Activated CD4-positive, alpha-beta T cell treated with anti-CD3 and anti-CD28 coated beads, Interleukin-2, amount 10 ng/mL, durations not matched to agents 24 days and 14 days (primary cell): ENCODE data around the gene ALK. TPM values are rescaled to one million over a fixed set of nuclear protein-coding genes. Genes with fewer than 3 reads are reported as not detected.

ENCODE experiments used
- DNase-seq: peaks from one replicate; pipeline ENCODE4 v3.0.0; 2022
- H3K27ac Mint-ChIP-seq: one replicate; pipeline ENCODE4 v1.8.0; 2022; ENCODE audit warnings: mild to moderate bottlenecking, mixed read lengths
- H3K27me3 Mint-ChIP-seq: one replicate; pipeline ENCODE4 v1.8.0; 2022; ENCODE audit warnings: mixed read lengths
- H3K36me3 Mint-ChIP-seq: one replicate; pipeline ENCODE4 v1.8.0; 2022; ENCODE audit warnings: low read depth, mild to moderate bottlenecking, mixed read lengths
- H3K4me1 Mint-ChIP-seq: one replicate; pipeline ENCODE4 v1.8.0; 2021; ENCODE audit warnings: mixed read lengths
- H3K4me3 Mint-ChIP-seq: one replicate; pipeline ENCODE4 v1.8.0; 2022; ENCODE audit warnings: mild to moderate bottlenecking, moderate library complexity, mixed read lengths
- H3K9me3 Mint-ChIP-seq: one replicate; pipeline ENCODE4 v1.8.0; 2021; ENCODE audit warnings: mixed read lengths
- intact Hi-C: fragments of 100-400 bp; cut with micrococcal nuclease; formaldehyde crosslinking; loops from one replicate; pipeline ENCODE4 v1.15.1; 2023
- total RNA-seq: library from RNA; stranded (reverse); gene quantifications from 2 replicates; pipeline ENCODE4 v1.2.3, GENCODE V29; 2022

Gene ALK
- total RNA-seq, 1 donor from 2014 or later, result not detected

DNA sequence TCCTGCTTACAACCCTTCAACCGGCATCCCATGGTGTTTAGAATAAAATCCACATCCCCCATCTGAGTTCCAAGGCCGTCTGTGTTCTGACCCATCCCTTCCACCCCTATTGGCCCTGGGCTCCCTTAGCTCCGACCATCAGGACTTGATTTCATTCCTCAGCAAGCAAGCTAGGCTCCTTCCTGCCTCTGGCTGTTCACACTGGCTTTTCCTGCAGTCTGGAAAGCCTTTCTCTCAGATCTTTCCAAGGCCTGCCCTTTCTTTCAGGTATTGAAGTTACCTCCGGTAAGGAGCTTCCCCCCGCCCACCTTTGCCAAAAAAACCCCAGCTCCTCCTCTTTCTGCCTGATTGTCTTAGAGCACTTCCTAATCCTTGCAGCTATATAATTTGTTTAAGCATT lies 719.4 kb downstream of the ALK start:
- no peaks in the 10 kb centered on the region for H3K27me3 Mint-ChIP-seq
- intact Hi-C loops, result no loop called here
- H3K9me3 Mint-ChIP-seq, result no peaks in the 10 kb centered on the region
- DNase-seq, result no peak
- H3K4me3 Mint-ChIP-seq, result no peak overlapping the region
- no peaks in the 10 kb centered on the region for H3K4me1 Mint-ChIP-seq
- no peak overlapping the region for H3K27ac Mint-ChIP-seq
- H3K36me3 Mint-ChIP-seq, result no peaks in the 10 kb centered on the region

DNA sequence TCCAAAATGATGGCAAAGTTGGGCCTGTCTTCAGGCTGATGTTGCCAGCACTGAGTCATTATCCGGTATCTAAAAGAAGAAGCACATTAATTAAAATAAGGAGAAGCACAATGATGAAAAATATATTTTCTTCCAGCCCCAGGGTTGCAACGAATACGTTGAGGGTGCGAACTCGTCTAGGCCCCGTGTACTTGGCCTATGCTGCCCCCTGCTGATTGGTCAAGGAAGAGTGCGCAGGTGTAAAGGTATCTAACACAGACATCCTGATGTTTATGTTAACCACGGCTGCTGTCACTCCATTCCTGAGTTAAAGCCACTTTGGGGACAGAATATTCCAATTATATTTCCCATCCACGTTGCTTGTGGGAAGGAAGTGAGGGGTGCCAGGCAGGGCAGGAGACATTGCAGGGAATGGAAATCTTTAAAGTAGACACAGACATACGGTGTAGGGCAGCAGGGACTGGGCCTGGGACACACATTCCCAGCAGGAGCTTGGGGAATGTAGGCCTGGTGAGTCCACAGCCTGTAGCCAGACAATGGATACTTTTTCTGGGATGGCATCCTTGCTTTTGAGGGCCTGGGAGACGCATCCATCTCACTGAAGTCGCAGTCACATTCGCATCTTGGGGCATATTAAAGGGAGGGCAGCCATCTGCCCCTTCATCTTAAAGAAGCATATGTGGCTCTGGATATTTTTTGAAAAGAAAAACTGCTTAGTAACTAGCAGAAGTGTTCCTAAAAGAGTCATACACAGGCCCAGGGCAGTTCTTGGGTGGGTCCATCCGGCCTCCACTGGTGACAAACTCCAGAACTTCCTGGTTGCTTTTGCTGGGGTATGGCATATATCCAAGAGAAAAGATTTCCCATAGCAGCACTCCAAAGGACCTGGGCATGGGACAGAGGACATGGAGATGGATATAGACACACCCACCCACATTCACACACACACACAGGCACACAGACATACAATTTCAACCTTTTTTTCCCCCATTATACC lies 724.3 kb downstream of the ALK start:
- no peaks in the 10 kb centered on the region for H3K36me3 Mint-ChIP-seq
- no peaks in the 10 kb centered on the region for H3K27me3 Mint-ChIP-seq
- H3K4me3 Mint-ChIP-seq, result no peak overlapping the region
- intact Hi-C loops, result loop anchor here (1.0 to 5.0 kb wide), 2 partner anchors 239 to 375 kb away; no protein-coding TSS in a partner anchor
- no peak overlapping the region for H3K27ac Mint-ChIP-seq
- H3K9me3 Mint-ChIP-seq, result no peaks in the 10 kb centered on the region
- H3K4me1 Mint-ChIP-seq, result no peaks in the 10 kb centered on the region
- peak; percentile 94 for DNase-seq

- no peaks in the 10 kb centered on the region for H3K27me3 Mint-ChIP-seq
- H3K4me3 Mint-ChIP-seq, result no peak overlapping the region
- no peaks in the 10 kb centered on the region for H3K9me3 Mint-ChIP-seq
- H3K4me1 Mint-ChIP-seq, result no peaks in the 10 kb centered on the region
- peak; percentile 42 for DNase-seq
- no peak overlapping the region for H3K27ac Mint-ChIP-seq
- intact Hi-C loops, result loop anchor here (5.0 kb wide), 1 partner anchor 373 kb away; no protein-coding TSS in a partner anchor
- no peaks in the 10 kb centered on the region for H3K36me3 Mint-ChIP-seq
Measured at GRCh38 chr2:29195796-29196195, 725.6 kb downstream of the ALK start.

DNA sequence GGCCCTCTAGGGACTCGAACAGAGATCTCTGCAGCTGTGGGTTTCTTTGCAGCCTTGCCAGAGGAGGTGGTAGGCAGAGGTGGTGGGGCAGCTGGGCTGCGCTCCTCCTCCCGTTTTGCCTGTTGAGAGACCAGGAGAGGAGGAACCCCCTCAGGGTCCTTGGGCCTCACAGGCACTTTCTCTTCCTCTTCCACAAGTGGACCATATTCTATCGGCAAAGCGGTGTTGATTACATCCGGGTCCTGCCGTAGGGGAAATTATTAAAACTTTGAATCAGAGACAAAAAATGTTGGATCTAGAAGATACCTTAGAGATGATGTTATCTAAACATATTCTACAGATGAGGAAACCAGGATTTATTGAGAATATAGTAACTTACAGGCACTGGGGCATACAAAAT lies 727.7 kb downstream of the ALK start:
- Mint-ChIP-seq H3K4me3 (no peak overlapping the region), H3K27ac (no peak overlapping the region), H3K4me1 (no peaks in the 10 kb centered on the region), H3K36me3 (no peaks in the 10 kb centered on the region), H3K9me3 (no peaks in the 10 kb centered on the region), H3K27me3 (no peaks in the 10 kb centered on the region)
- intact Hi-C loops, result no loop called here
- DNase-seq, result peak; percentile 50

- H3K9me3 Mint-ChIP-seq, result no peaks in the 10 kb centered on the region
- intact Hi-C loops, result no loop called here
- DNase-seq, result no peak
- H3K4me3 Mint-ChIP-seq, result no peak overlapping the region
- H3K4me1 Mint-ChIP-seq, result no peaks in the 10 kb centered on the region
- peaks cover 1% of the 10 kb centered on the region for H3K36me3 Mint-ChIP-seq
- H3K27me3 Mint-ChIP-seq, result no peaks in the 10 kb centered on the region
- H3K27ac Mint-ChIP-seq, result no peak overlapping the region
Measured at GRCh38 chr2:29193111-29193510, 728.3 kb downstream of the ALK start.

GRCh38 chr2:29192526-29192925 lies 728.9 kb downstream of the ALK start:
- H3K27me3 Mint-ChIP-seq, result no peaks in the 10 kb centered on the region
- DNase-seq, result no peak
- H3K36me3 Mint-ChIP-seq, result peaks cover 6% of the 10 kb centered on the region
- peaks cover 3% of the 10 kb centered on the region for H3K9me3 Mint-ChIP-seq
- H3K4me3 Mint-ChIP-seq, result no peak overlapping the region
- no peak overlapping the region for H3K27ac Mint-ChIP-seq
- intact Hi-C loops, result no loop called here
- no peaks in the 10 kb centered on the region for H3K4me1 Mint-ChIP-seq

DNA sequence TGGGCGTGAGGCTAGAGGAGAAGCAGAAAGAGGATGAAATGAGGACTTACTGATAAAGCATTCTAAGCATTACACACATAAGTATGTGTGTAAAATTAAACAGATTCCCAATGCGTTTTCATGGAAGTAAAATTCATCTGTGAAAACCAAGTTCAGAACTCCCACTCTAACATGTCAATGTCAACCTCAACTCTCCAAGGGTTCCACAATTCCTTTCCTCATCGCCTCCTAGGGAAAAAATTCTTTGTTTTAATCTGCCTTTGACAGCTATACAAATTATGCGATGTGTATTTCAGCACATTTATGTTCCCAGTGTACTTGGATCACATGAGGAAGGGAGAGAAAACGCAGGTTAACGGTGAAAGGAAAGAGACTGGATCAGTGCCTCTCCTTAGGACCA lies 729.6 kb downstream of the ALK start:
- DNase-seq, result no peak
- Mint-ChIP-seq H3K4me1 (no peaks in the 10 kb centered on the region), H3K27me3 (no peaks in the 10 kb centered on the region), H3K36me3 (peaks cover 8% of the 10 kb centered on the region), H3K4me3 (no peak overlapping the region), H3K27ac (no peak overlapping the region), H3K9me3 (peaks cover 4% of the 10 kb centered on the region)
- intact Hi-C loops, result no loop called here

DNA sequence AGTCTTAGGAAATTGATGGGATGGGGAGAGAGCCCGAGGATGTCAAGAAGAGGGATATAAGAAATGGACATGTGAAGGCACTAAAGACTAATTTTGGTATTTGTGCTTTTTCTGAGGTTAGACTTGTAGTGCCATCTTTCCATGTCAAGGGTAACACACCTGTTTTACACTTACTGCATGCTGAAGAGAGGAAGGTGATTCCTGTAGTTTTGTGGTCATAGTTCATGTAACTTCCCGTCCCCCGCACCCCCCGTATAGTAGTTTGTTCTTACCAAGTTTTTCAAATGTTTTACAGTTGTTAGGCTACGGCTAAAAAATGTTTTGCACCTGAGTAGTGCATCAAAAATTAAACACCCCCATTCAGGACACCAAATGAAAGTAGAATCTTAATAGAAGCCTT lies 732.3 kb downstream of the ALK start:
- no peak for DNase-seq
- no peaks in the 10 kb centered on the region for H3K4me1 Mint-ChIP-seq
- H3K4me3 Mint-ChIP-seq, result no peak overlapping the region
- peaks cover 4% of the 10 kb centered on the region for H3K9me3 Mint-ChIP-seq
- H3K27ac Mint-ChIP-seq, result no peak overlapping the region
- peaks cover 11% of the 10 kb centered on the region for H3K36me3 Mint-ChIP-seq
- H3K27me3 Mint-ChIP-seq, result no peaks in the 10 kb centered on the region
- intact Hi-C loops, result no loop called here

GRCh38 chr2:29187926-29188325 lies 733.5 kb downstream of the ALK start:
- H3K4me3 Mint-ChIP-seq, result no peak overlapping the region
- no peaks in the 10 kb centered on the region for H3K27me3 Mint-ChIP-seq
- intact Hi-C loops, result no loop called here
- no peaks in the 10 kb centered on the region for H3K4me1 Mint-ChIP-seq
- no peak for DNase-seq
- peaks cover 11% of the 10 kb centered on the region for H3K36me3 Mint-ChIP-seq
- no peak overlapping the region for H3K27ac Mint-ChIP-seq
- H3K9me3 Mint-ChIP-seq, result peaks cover 4% of the 10 kb centered on the region

GRCh38 chr2:29186817-29187216 lies 734.6 kb downstream of the ALK start:
- intact Hi-C loops, result no loop called here
- H3K27me3 Mint-ChIP-seq, result no peaks in the 10 kb centered on the region
- peaks cover 4% of the 10 kb centered on the region for H3K9me3 Mint-ChIP-seq
- H3K4me1 Mint-ChIP-seq, result no peaks in the 10 kb centered on the region
- H3K4me3 Mint-ChIP-seq, result no peak overlapping the region
- H3K36me3 Mint-ChIP-seq, result peaks cover 18% of the 10 kb centered on the region
- DNase-seq, result no peak
- H3K27ac Mint-ChIP-seq, result no peak overlapping the region

DNA sequence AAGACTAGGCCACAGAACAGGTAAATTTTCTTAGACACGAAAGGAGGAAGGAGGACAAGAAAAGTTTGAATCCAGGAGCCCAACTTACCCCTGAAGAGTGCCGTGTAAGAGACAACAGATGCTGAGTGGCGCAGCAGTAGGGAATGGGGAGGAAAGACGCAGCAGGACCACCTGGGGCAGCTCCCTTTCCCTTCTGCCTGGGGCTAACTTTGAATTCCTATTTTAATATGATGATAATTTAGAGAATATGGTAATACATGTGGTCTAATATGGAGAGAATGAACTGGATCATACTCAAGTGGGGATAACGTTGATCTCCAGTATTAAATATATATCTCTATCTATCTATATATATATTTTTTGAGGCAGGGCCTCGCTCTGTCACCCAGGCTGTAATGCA lies 736.9 kb downstream of the ALK start:
- Mint-ChIP-seq H3K9me3 (peaks cover 4% of the 10 kb centered on the region), H3K4me3 (no peak overlapping the region), H3K27me3 (no peaks in the 10 kb centered on the region), H3K4me1 (peaks cover 4% of the 10 kb centered on the region), H3K36me3 (peaks cover 28% of the 10 kb centered on the region), H3K27ac (no peak overlapping the region)
- intact Hi-C loops, result no loop called here
- DNase-seq, result no peak

- DNase-seq, result no peak
- Mint-ChIP-seq H3K4me3 (no peak overlapping the region), H3K36me3 (peaks cover 26% of the 10 kb centered on the region), H3K9me3 (peaks cover 4% of the 10 kb centered on the region), H3K4me1 (peaks cover 4% of the 10 kb centered on the region), H3K27me3 (no peaks in the 10 kb centered on the region), H3K27ac (no peak overlapping the region)
- intact Hi-C loops, result no loop called here
Measured at GRCh38 chr2:29182920-29183319, 738.5 kb downstream of the ALK start.

- Mint-ChIP-seq H3K27me3 (no peaks in the 10 kb centered on the region), H3K27ac (no peak overlapping the region)
Measured at GRCh38 chr2:29182334-29182733, 739.1 kb downstream of the ALK start.

GRCh38 chr2:29175338-29175737 lies 746.0 kb downstream of the ALK start:
- Mint-ChIP-seq H3K4me3 (no peak overlapping the region), H3K27me3 (no peaks in the 10 kb centered on the region), H3K9me3 (no peaks in the 10 kb centered on the region), H3K27ac (no peak overlapping the region), H3K36me3 (peaks cover 33% of the 10 kb centered on the region), H3K4me1 (peaks cover 4% of the 10 kb centered on the region)
- intact Hi-C loops, result no loop called here
- DNase-seq, result no peak

More at GRCh38 chr2:29182334-29182733, 739.1 kb downstream of the ALK start:
- no peak for DNase-seq
- intact Hi-C loops, result no loop called here
- peaks cover 4% of the 10 kb centered on the region for H3K4me1 Mint-ChIP-seq
- H3K4me3 Mint-ChIP-seq, result no peak overlapping the region
- peaks cover 24% of the 10 kb centered on the region for H3K36me3 Mint-ChIP-seq
- H3K9me3 Mint-ChIP-seq, result no peaks in the 10 kb centered on the region
